B cell (primary cell): ENCODE measurements around the gene HIBADH. TPM values are rescaled to one million over a fixed set of nuclear protein-coding genes. Genes with fewer than 3 reads are reported as not detected.
"Not testable (repeated sequence)": the region's sequence is repeated elsewhere in the genome, so short reads cannot be mapped to it uniquely, and the experiment has no call there.

Source experiments
- ATAC-seq: fragments of 200-7000 bp; cut with Tn5 transposase; one replicate; pipeline ENCODE4 v1.10.0; 2021; ENCODE audit warnings: low read depth, mild to moderate bottlenecking, moderate number of reproducible peaks, moderate library complexity
- CTCF ChIA-PET: fragments of 350-600 bp; sonication (Branson Sonifier 250); formaldehyde crosslinking; loops from one replicate; lab custom pipeline; 2021; ENCODE audit warnings: antibody characterized with exemption, inconsistent platforms; lab: Charles Lee
- POLR2A ChIA-PET: fragments of 350-600 bp; sonication (Branson Sonifier 250); formaldehyde crosslinking; loops from one replicate; lab custom pipeline; 2021; ENCODE audit warnings: antibody characterized with exemption; lab: Charles Lee
- DNase-seq: peaks from one replicate; pipeline ENCODE4 v3.0.0; 2013
- H2AFZ ChIP-seq: 2 replicates; pipeline ENCODE4 v1.6.1; 2012; ENCODE audit warnings: mild to moderate bottlenecking, low read depth, low read length; ENCODE audit not compliant: insufficient read depth, poor library complexity, severe bottlenecking
- H3K27ac ChIP-seq, 2 donors: 1 replicate in 1 of 2; 2 replicates in 1 of 2; pipeline ENCODE4 v1.5.1; 2012 to 2013; ENCODE audit warnings: low read length in 2 of 2, mild to moderate bottlenecking in 2 of 2, moderate library complexity in 1 of 2
- H3K27me3 ChIP-seq, 4 experiments: fragments of 200-600 bp in 1 of 4; sonication (generic) in 1 of 4; replicated peaks in 1 of 4; 1 replicate in 2 of 4; 2 replicates in 2 of 4; pipeline versions ENCODE4 v1.6.1 to v1.7.0; 2013 to 2016; ENCODE audit warnings: low read length in 3 of 4, mild to moderate bottlenecking in 2 of 4, mixed read lengths in 1 of 4, moderate library complexity in 1 of 4; ENCODE audit not compliant: insufficient read depth in 4 of 4, control insufficient read depth in 3 of 4; ENCODE audit errors: control extremely low read depth in 1 of 4
- H3K36me3 ChIP-seq, 2 experiments: replicated peaks in 1 of 2; 1 replicate in 1 of 2; 2 replicates in 1 of 2; pipeline versions ENCODE4 v1.6.1 to v1.7.1; 2013; ENCODE audit warnings: low read length in 1 of 2; ENCODE audit not compliant: insufficient read depth in 2 of 2, control insufficient read depth in 1 of 2; ENCODE audit errors: control extremely low read depth in 1 of 2, extremely low read depth in 1 of 2
- H3K4me1 ChIP-seq, 2 donors: fragments of 200-600 bp in 1 of 2; sonication (generic) in 1 of 2; 1 replicate in 1 of 2; 2 replicates in 1 of 2; pipeline versions ENCODE4 v1.5.1 to v1.6.1; 2013 to 2017; ENCODE audit warnings: low read length in 2 of 2; ENCODE audit not compliant: control insufficient read depth in 2 of 2, insufficient read depth in 2 of 2
- H3K4me2 ChIP-seq: replicated peaks from 2 replicates; pipeline ENCODE3; 2012; ENCODE audit warnings: mild to moderate bottlenecking, low read depth, low read length; ENCODE audit not compliant: poor library complexity, severe bottlenecking
- H3K4me3 ChIP-seq, 5 experiments: fragments of 200-600 bp in 1 of 5; sonication (generic) in 1 of 5; 1 replicate in 3 of 5; 2 replicates in 2 of 5; pipeline versions ENCODE4 v1.5.1 to v1.7.0; 2011 to 2016; ENCODE audit warnings: low read length in 4 of 5, mild to moderate bottlenecking in 4 of 5, low read depth in 2 of 5, control low read depth in 1 of 5, moderate library complexity in 1 of 5; ENCODE audit not compliant: insufficient read depth in 1 of 5; ENCODE audit errors: control extremely low read depth in 1 of 5, extremely low read depth in 1 of 5
- H3K79me2 ChIP-seq: fragments of 200-600 bp; sonication (generic); one replicate; pipeline ENCODE4 v1.6.0; 2016; ENCODE audit warnings: low read length; ENCODE audit not compliant: control insufficient read depth, insufficient read depth
- H3K9ac ChIP-seq: fragments of 200-600 bp; sonication (generic); 2 replicates; pipeline ENCODE4 v1.6.1; 2017; ENCODE audit warnings: mild to moderate bottlenecking, low read length, moderate library complexity
- H3K9me3 ChIP-seq, 3 donors: one replicate each; pipeline versions ENCODE4 v1.6.1 to v1.7.1; 2013; ENCODE audit warnings: low read length in 2 of 3; ENCODE audit not compliant: control insufficient read depth in 2 of 3, insufficient read depth in 1 of 3; ENCODE audit errors: control extremely low read depth in 1 of 3
- H4K20me1 ChIP-seq: 2 replicates; pipeline ENCODE4 v1.6.0; 2012; ENCODE audit warnings: mild to moderate bottlenecking, low read length; ENCODE audit not compliant: insufficient read depth, control insufficient read depth, poor library complexity, severe bottlenecking
- H3K27ac Mint-ChIP-seq: one replicate; pipeline ENCODE4 v1.8.0; 2021; ENCODE audit warnings: mixed read lengths
- H3K27me3 Mint-ChIP-seq: one replicate; pipeline ENCODE4 v1.8.0; 2021; ENCODE audit warnings: mixed read lengths
- H3K4me1 Mint-ChIP-seq: one replicate; pipeline ENCODE4 v1.8.0; 2021; ENCODE audit warnings: mixed read lengths
- H3K4me3 Mint-ChIP-seq: one replicate; pipeline ENCODE4 v1.8.0; 2021; ENCODE audit warnings: mixed read lengths
- H3K9me3 Mint-ChIP-seq: one replicate; pipeline ENCODE4 v1.8.0; 2022; ENCODE audit warnings: mixed read lengths; ENCODE audit not compliant: insufficient read depth
- EZH2 ChIP-seq: IDR thresholded peaks from 2 replicates; pipeline ENCODE4 v1.6.1; 2012; ENCODE audit warnings: borderline replicate concordance, low read depth, mild to moderate bottlenecking, moderate library complexity, low read length; ENCODE audit not compliant: insufficient read depth, poor library complexity, severe bottlenecking
- WGBS: methylation state at CpG from one replicate; pipeline ENCODE4 v1.1.5; 2013; ENCODE audit warnings: missing lambda C conversion rate; ENCODE audit not compliant: insufficient coverage; 5-methylcytosine and 5-hydroxymethylcytosine counted together
- intact Hi-C: fragments of 100-400 bp; cut with micrococcal nuclease; formaldehyde crosslinking; loops from one replicate; pipeline ENCODE4 v1.10.0; 2022
- polyA plus RNA-seq: library from polyadenylated mRNA; depleted of rRNA; stranded (reverse); fragments of >200 nt; gene quantifications from 2 replicates; pipeline ENCODE4 v1.2.3, GENCODE V29; 2012
- total RNA-seq, 2 donors: library from RNA; stranded (reverse); fragments of 120-200 nt in 1 of 2; gene quantifications; 1 replicate in 1 of 2; 2 replicates in 1 of 2; pipeline versions ENCODE4 v1.2.3 to v1.2.4, GENCODE V29; 2013 to 2022
- TF ChIP-seq, protein P1 (sequence below): fragments of 200-600 bp; IDR thresholded peaks from one replicate; pipeline ENCODE4 v1.8.0; 2022; ENCODE audit warnings: antibody characterized with exemption, mild to moderate bottlenecking

Gene HIBADH
- total and polyA plus RNA-seq, 2 donors (not counting 1 experiment from before 2014, with no cell fraction given): 6.9 to 14.1 TPM

GRCh38 chr7:27579565-27579964, 83.1 kb downstream of the HIBADH start:
- no peaks in the 10 kb centered on the region for H3K4me1 ChIP-seq
- ChIA-PET CTCF (interaction anchor here (0.5 to 1.1 kb wide), 2 partner anchors 11 to 341 kb away, joined by 3 read pairs; no protein-coding TSS in a partner anchor), POLR2A (no interaction called here)
- no peaks in the 10 kb centered on the region for H3K79me2 ChIP-seq
- no peaks in the 10 kb centered on the region for H3K27me3 Mint-ChIP-seq
- no peak overlapping the region for H3K9ac ChIP-seq
- H3K27me3 ChIP-seq: no peaks in the 10 kb centered on the region
- no peak for ATAC-seq
- H3K27ac ChIP-seq: no peak overlapping the region
- intact Hi-C loops: loop anchor here (5.0 kb wide), 1 partner anchor 367 kb away; no protein-coding TSS in a partner anchor
- H3K9me3 Mint-ChIP-seq: no peaks in the 10 kb centered on the region
- H3K9me3 ChIP-seq: no peaks in the 10 kb centered on the region
- no peak overlapping the region for H3K27ac Mint-ChIP-seq
- H3K4me3 Mint-ChIP-seq: no peak overlapping the region
- H3K4me3 ChIP-seq: no peak overlapping the region
- no peaks in the 10 kb centered on the region for H3K4me1 Mint-ChIP-seq
- H4K20me1 ChIP-seq: no peaks in the 10 kb centered on the region
- no peaks in the 10 kb centered on the region for H3K36me3 ChIP-seq
- no peak overlapping the region for H3K4me2 ChIP-seq
- DNase-seq: no peak
- no peak overlapping the region for H2AFZ ChIP-seq
- 70% methylated on average over 2 of the region's 3 CpGs for WGBS
- TF ChIP-seq, protein P1, sequence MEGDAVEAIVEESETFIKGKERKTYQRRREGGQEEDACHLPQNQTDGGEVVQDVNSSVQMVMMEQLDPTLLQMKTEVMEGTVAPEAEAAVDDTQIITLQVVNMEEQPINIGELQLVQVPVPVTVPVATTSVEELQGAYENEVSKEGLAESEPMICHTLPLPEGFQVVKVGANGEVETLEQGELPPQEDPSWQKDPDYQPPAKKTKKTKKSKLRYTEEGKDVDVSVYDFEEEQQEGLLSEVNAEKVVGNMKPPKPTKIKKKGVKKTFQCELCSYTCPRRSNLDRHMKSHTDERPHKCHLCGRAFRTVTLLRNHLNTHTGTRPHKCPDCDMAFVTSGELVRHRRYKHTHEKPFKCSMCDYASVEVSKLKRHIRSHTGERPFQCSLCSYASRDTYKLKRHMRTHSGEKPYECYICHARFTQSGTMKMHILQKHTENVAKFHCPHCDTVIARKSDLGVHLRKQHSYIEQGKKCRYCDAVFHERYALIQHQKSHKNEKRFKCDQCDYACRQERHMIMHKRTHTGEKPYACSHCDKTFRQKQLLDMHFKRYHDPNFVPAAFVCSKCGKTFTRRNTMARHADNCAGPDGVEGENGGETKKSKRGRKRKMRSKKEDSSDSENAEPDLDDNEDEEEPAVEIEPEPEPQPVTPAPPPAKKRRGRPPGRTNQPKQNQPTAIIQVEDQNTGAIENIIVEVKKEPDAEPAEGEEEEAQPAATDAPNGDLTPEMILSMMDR: no peak
- no peak for TF ChIP-seq EZH2

DNA sequence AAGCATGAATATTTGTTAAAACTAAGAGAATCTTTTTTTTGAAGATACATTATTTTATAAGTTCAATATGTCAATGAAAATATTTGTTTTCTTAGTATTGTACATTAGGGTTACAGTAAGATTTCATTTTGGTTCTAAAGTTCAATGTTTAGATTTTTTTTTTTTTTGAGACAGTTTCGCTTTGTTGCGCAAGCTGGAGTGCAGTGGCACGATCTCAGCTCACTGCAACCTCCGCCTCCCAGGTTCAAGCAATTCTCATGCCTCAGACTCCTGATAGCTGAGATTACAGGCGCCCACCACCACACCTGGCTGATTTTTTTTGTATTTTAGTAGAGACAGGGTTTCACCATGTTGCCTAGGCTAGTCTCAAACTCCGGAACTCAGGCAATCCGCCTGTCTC, 84.5 kb downstream of the HIBADH start:
- H4K20me1 ChIP-seq, H2AFZ ChIP-seq, H3K4me3 ChIP-seq, H3K27me3 ChIP-seq, H3K27me3 Mint-ChIP-seq, H3K4me1 Mint-ChIP-seq, H3K9me3 Mint-ChIP-seq, H3K36me3 ChIP-seq, H3K4me2 ChIP-seq, ATAC-seq, H3K9ac ChIP-seq, H3K4me3 Mint-ChIP-seq, H3K79me2 ChIP-seq, H3K9me3 ChIP-seq, DNase-seq, H3K4me1 ChIP-seq, H3K27ac Mint-ChIP-seq, POLR2A ChIA-PET, H3K27ac ChIP-seq: not testable (repeated sequence)
- 100% methylated on average over 5 of the region's 7 CpGs for WGBS
- intact Hi-C loops: loop anchor here (5.0 kb wide), 1 partner anchor 366 kb away; no protein-coding TSS in a partner anchor
- CTCF ChIA-PET: interaction anchor here (0.8 to 2.3 kb wide), 3 partner anchors 9 to 196 kb away, joined by 3 to 12 read pairs (median 4); no protein-coding TSS in a partner anchor
